Loucy (cell line): ENCODE measurements around the gene ADCY2.

ENCODE experiments used
- H2AFZ ChIP-seq: fragments of 200-600 bp; sonication (generic); 2 replicates; pipeline ENCODE4 v1.6.0; 2016; ENCODE audit warnings: antibody characterized with exemption, mild to moderate bottlenecking, low read length, moderate library complexity
- H3F3A ChIP-seq: fragments of 200-600 bp; 2 replicates; pipeline ENCODE4 v1.6.0; 2016; ENCODE audit warnings: antibody characterized with exemption, low read depth, mild to moderate bottlenecking
- H3K27me3 ChIP-seq: fragments of 200-600 bp; sonication (generic); 2 replicates; pipeline ENCODE4 v1.6.1; 2014; ENCODE audit warnings: low read length, mild to moderate bottlenecking; ENCODE audit not compliant: insufficient read depth, poor library complexity, severe bottlenecking
- H3K36me3 ChIP-seq: fragments of 200-600 bp; sonication (generic); 2 replicates; pipeline ENCODE4 v1.6.1; 2016; ENCODE audit warnings: low read length; ENCODE audit not compliant: insufficient read depth
- H3K4me1 ChIP-seq: fragments of 200-600 bp; sonication (generic); 2 replicates; pipeline ENCODE4 v1.5.1; 2014; ENCODE audit warnings: low read length, mild to moderate bottlenecking; ENCODE audit not compliant: insufficient read depth, poor library complexity, severe bottlenecking
- H3K4me2 ChIP-seq: fragments of 200-600 bp; sonication (generic); 2 replicates; pipeline ENCODE4 v1.6.0; 2014; ENCODE audit warnings: antibody characterized with exemption, low read length, low read depth, mild to moderate bottlenecking; ENCODE audit not compliant: poor library complexity, severe bottlenecking
- H3K4me3 ChIP-seq: fragments of 200-600 bp; sonication (generic); 2 replicates; pipeline ENCODE4 v1.5.1; 2014; ENCODE audit warnings: low read length, mild to moderate bottlenecking, mixed read lengths; ENCODE audit not compliant: poor library complexity, severe bottlenecking
- H3K79me2 ChIP-seq: fragments of 200-600 bp; sonication (generic); 2 replicates; pipeline ENCODE4 v1.6.1; 2014; ENCODE audit warnings: low read length; ENCODE audit not compliant: insufficient read depth
- H3K9ac ChIP-seq: fragments of 200-600 bp; sonication (generic); 2 replicates; pipeline ENCODE4 v1.6.0; 2014; ENCODE audit warnings: mild to moderate bottlenecking, low read depth, low read length, moderate library complexity; ENCODE audit not compliant: poor library complexity, severe bottlenecking
- H3K9me2 ChIP-seq: fragments of 200-600 bp; sonication (generic); replicated peaks from 2 replicates; pipeline ENCODE4 v1.6.1; 2016; ENCODE audit warnings: low read depth, low read length, mixed read lengths
- H3K9me3 ChIP-seq: fragments of 200-600 bp; sonication (generic); 2 replicates; pipeline ENCODE4 v1.6.1; 2014; ENCODE audit warnings: mild to moderate bottlenecking, antibody characterized with exemption, low read length, low read depth; ENCODE audit not compliant: insufficient read depth
- H4K20me1 ChIP-seq: fragments of 200-600 bp; sonication (generic); 2 replicates; pipeline ENCODE4 v1.6.0; 2014; ENCODE audit warnings: antibody characterized with exemption, low read length, mild to moderate bottlenecking; ENCODE audit not compliant: insufficient read depth, poor library complexity, severe bottlenecking
- EZH2phosphoT487 ChIP-seq: fragments of 200-600 bp; IDR thresholded peaks from 2 replicates; pipeline ENCODE4 v1.6.1; 2018; ENCODE audit warnings: antibody characterized with exemption, mild to moderate bottlenecking, moderate library complexity, borderline replicate concordance
- TF ChIP-seq, protein P1 (sequence below): fragments of 200-600 bp; sonication (generic); conservative IDR thresholded peaks from 2 replicates; pipeline ENCODE4 v1.5.1; 2014; ENCODE audit warnings: mild to moderate bottlenecking, antibody characterized with exemption, low read length

ADCY2 gene

DNA sequence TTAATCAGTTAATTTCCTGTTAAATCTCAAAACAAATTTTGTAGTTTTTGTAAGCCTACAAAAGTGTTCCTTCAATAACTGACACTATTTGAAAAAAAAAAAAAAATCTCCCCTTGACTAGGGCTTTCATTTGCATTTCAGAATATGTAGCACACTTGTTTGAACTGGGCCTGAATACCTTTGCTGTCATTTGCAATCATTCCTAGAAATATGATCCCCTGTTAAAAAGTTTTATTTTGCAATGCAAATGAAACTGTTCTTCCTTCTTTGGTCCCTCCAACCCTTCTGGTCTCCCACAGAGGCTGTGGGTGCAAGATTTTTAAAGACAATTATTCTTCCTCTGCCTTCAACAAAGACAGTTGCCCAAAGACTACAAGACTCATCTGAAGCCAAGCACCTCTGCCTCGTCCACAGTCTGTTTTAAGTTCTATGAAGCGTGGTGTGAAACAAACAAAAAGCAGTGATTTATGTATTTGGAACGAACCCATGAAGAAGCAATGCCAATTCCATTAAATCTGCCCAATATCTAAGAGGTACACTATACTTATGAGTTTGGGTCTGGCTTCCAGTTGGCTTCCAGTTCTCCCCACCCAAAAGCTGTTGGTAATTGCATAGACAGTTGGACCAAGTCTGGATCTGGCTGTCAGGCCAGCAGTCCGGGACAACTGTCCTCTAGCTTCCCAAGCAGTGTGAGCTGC, 388.9 kb downstream of the ADCY2 start:
- H3K9me3 ChIP-seq: no peaks in the 10 kb centered on the region
- H3K4me3 ChIP-seq: no peak overlapping the region
- no peak overlapping the region for H3K9ac ChIP-seq
- no peak overlapping the region for H3K4me2 ChIP-seq
- H3F3A ChIP-seq: no peaks in the 10 kb centered on the region
- H2AFZ ChIP-seq: no peak overlapping the region
- H3K9me2 ChIP-seq: no peaks in the 10 kb centered on the region
- H3K27me3 ChIP-seq: peaks cover 81% of the 10 kb centered on the region
- no peaks in the 10 kb centered on the region for H3K79me2 ChIP-seq
- H3K36me3 ChIP-seq: no peaks in the 10 kb centered on the region
- no peaks in the 10 kb centered on the region for H4K20me1 ChIP-seq
- peaks cover 2% of the 10 kb centered on the region for H3K4me1 ChIP-seq
- TF ChIP-seq, protein P1, sequence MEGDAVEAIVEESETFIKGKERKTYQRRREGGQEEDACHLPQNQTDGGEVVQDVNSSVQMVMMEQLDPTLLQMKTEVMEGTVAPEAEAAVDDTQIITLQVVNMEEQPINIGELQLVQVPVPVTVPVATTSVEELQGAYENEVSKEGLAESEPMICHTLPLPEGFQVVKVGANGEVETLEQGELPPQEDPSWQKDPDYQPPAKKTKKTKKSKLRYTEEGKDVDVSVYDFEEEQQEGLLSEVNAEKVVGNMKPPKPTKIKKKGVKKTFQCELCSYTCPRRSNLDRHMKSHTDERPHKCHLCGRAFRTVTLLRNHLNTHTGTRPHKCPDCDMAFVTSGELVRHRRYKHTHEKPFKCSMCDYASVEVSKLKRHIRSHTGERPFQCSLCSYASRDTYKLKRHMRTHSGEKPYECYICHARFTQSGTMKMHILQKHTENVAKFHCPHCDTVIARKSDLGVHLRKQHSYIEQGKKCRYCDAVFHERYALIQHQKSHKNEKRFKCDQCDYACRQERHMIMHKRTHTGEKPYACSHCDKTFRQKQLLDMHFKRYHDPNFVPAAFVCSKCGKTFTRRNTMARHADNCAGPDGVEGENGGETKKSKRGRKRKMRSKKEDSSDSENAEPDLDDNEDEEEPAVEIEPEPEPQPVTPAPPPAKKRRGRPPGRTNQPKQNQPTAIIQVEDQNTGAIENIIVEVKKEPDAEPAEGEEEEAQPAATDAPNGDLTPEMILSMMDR: no peak
- TF ChIP-seq EZH2phosphoT487: no peak

DNA sequence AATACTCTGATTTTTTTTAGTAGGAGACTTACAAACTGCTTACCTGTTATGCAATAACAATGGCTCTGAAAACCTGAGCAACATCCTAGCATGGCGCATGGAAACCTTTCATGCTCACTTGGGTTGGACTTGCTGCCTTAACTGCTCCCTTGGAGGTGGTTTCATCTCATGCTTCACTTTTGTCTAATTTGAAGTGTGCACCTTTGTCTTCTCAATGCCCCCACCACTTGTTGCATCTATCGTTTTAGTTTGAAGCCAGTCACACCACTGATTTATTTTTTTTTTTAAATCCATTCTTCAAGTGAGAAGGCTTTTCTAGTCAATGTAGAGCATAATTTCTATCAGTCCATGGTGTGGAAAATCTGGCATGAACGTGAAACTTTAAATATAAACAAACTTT, 391.8 kb downstream of the ADCY2 start:
- no peak overlapping the region for H3K9ac ChIP-seq
- H3K79me2 ChIP-seq: no peaks in the 10 kb centered on the region

DNA sequence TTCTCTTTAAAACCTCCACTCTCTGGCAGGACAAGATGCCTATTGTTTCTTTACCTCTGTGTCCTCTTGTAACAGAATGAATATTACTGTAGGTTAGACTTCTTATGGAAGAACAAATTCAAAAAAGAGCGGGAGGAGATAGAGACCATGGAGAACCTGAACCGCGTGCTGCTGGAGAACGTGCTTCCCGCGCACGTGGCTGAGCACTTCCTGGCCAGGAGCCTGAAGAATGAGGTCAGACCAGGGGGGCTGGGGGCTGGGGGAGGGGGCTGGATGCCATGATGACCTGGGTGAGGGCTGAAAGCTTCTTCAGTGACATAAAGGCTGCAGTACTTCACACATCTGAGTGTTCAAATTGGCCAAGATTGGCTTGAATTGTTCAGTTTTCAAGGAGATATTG, 393.6 kb downstream of the ADCY2 start:
- Histone ChIP-seq H3K36me3 (no peaks in the 10 kb centered on the region), H3K27me3 (peaks cover 41% of the 10 kb centered on the region), H3F3A (no peaks in the 10 kb centered on the region), H3K9me3 (no peaks in the 10 kb centered on the region), H3K9me2 (no peaks in the 10 kb centered on the region), H4K20me1 (no peaks in the 10 kb centered on the region), H3K79me2 (no peaks in the 10 kb centered on the region), H3K4me2 (no peak overlapping the region), H3K4me1 (no peaks in the 10 kb centered on the region), H3K4me3 (no peak overlapping the region), H2AFZ (no peak overlapping the region), H3K9ac (no peak overlapping the region)
- TF ChIP-seq, protein P1: no peak
- no peak for TF ChIP-seq EZH2phosphoT487

More for the DNA sequence above, 391.8 kb downstream of the ADCY2 start:
- TF ChIP-seq, protein P1: no peak
- no peak for TF ChIP-seq EZH2phosphoT487
- Histone ChIP-seq H3K4me2 (no peak overlapping the region), H3K27me3 (peaks cover 56% of the 10 kb centered on the region), H3K9me3 (no peaks in the 10 kb centered on the region), H4K20me1 (no peaks in the 10 kb centered on the region), H3F3A (no peaks in the 10 kb centered on the region), H3K9me2 (no peaks in the 10 kb centered on the region), H3K36me3 (no peaks in the 10 kb centered on the region), H2AFZ (no peak overlapping the region), H3K4me1 (no peaks in the 10 kb centered on the region), H3K4me3 (no peak overlapping the region)
